SU-DHL-6 (cell line): ENCODE data around the gene ARHGAP26.

Source experiments
- H2AFZ ChIP-seq: fragments of 200-600 bp; sonication (generic); 2 replicates; pipeline ENCODE4 v1.6.1; 2014; ENCODE audit warnings: low read depth, mild to moderate bottlenecking, moderate library complexity, mixed read lengths, antibody characterized with exemption, low read length; ENCODE audit not compliant: severe bottlenecking
- H3F3A ChIP-seq: fragments of 200-600 bp; shearing (Covaris generic); 2 replicates; pipeline ENCODE4 v1.6.0; 2016; ENCODE audit warnings: antibody characterized with exemption, mild to moderate bottlenecking; ENCODE audit not compliant: insufficient read depth
- H3K27ac ChIP-seq: fragments of 200-600 bp; sonication (generic); 2 replicates; pipeline ENCODE4 v1.5.1; 2016; ENCODE audit warnings: low read depth, mild to moderate bottlenecking, low read length, moderate library complexity, mixed read lengths
- H3K27me3 ChIP-seq: fragments of 200-600 bp; sonication (generic), shearing (Covaris generic); 2 replicates; pipeline ENCODE4 v1.6.0; 2014; ENCODE audit warnings: mild to moderate bottlenecking, low read length
- H3K36me3 ChIP-seq: fragments of 200-600 bp; sonication (generic); 2 replicates; pipeline ENCODE4 v1.6.1; 2014; ENCODE audit warnings: mild to moderate bottlenecking, low read length, mixed read lengths
- H3K4me2 ChIP-seq: fragments of 300-600, 200-600 bp; shearing (Covaris generic), sonication (generic); 2 replicates; pipeline ENCODE4 v1.6.0; 2014; ENCODE audit warnings: low read length, low read depth, mild to moderate bottlenecking; ENCODE audit not compliant: poor library complexity, severe bottlenecking
- H3K4me3 ChIP-seq: fragments of 200-600 bp; sonication (generic); 2 replicates; pipeline ENCODE4 v1.5.1; 2014; ENCODE audit warnings: antibody characterized with exemption, low read length, mild to moderate bottlenecking, mixed read lengths; ENCODE audit not compliant: insufficient read depth, poor library complexity, severe bottlenecking
- H3K79me2 ChIP-seq: fragments of 200-600 bp; sonication (generic); 2 replicates; pipeline ENCODE4 v1.6.1; 2014; ENCODE audit warnings: mild to moderate bottlenecking, low read length, moderate library complexity; ENCODE audit not compliant: insufficient read depth
- H3K9ac ChIP-seq: fragments of 200-600 bp; sonication (generic); 2 replicates; pipeline ENCODE4 v1.7.0; 2014; ENCODE audit warnings: mild to moderate bottlenecking, low read length
- H3K9me2 ChIP-seq: fragments of 200-600 bp; sonication (generic); replicated peaks from 2 replicates; pipeline ENCODE4 v1.6.1; 2014; ENCODE audit warnings: low read length; ENCODE audit not compliant: insufficient read depth
- H3K9me3 ChIP-seq: fragments of 200-600 bp; sonication (generic); 2 replicates; pipeline ENCODE4 v1.6.1; 2014; ENCODE audit warnings: low read length, mixed read lengths; ENCODE audit not compliant: insufficient read depth
- H4K20me1 ChIP-seq: fragments of 200-600 bp; sonication (generic); 2 replicates; pipeline ENCODE4 v1.6.1; 2014; ENCODE audit warnings: low read depth, mild to moderate bottlenecking, antibody characterized with exemption, low read length, moderate library complexity, mixed read lengths
- CTCF ChIP-seq: fragments of 200-600 bp; sonication (generic); IDR thresholded peaks from one replicate; pipeline ENCODE4 v1.5.1; 2017; ENCODE audit warnings: antibody characterized with exemption, mild to moderate bottlenecking, low read length, moderate library complexity; ENCODE audit not compliant: insufficient read depth, poor library complexity, severe bottlenecking
- EZH2phosphoT487 ChIP-seq: fragments of 200-600 bp; sonication (generic), shearing (Covaris generic); conservative IDR thresholded peaks from 2 replicates; pipeline ENCODE4 v1.6.1; 2018; ENCODE audit warnings: mild to moderate bottlenecking, antibody characterized with exemption, low read length, moderate library complexity, mixed read lengths

The ARHGAP26 gene

GRCh38 chr5:143073766-143074165 lies 303.6 kb downstream of the ARHGAP26 start:
- Histone ChIP-seq H3K4me3 (no peak overlapping the region), H3K9me3 (no peaks in the 10 kb centered on the region), H4K20me1 (no peaks in the 10 kb centered on the region), H3K9ac (no peak overlapping the region), H3K27me3 (no peaks in the 10 kb centered on the region), H3K36me3 (no peaks in the 10 kb centered on the region), H3K4me2 (no peak overlapping the region), H3K79me2 (no peaks in the 10 kb centered on the region), H2AFZ (no peak overlapping the region), H3K9me2 (no peaks in the 10 kb centered on the region), H3F3A (no peaks in the 10 kb centered on the region), H3K27ac (no peak overlapping the region)
- TF ChIP-seq CTCF (no peak), EZH2phosphoT487 (no peak)

- Histone ChIP-seq H3K4me3 (no peak overlapping the region), H3K79me2 (no peaks in the 10 kb centered on the region), H3K27ac (no peak overlapping the region), H3K9me3 (no peaks in the 10 kb centered on the region), H3K27me3 (no peaks in the 10 kb centered on the region), H3K4me2 (no peak overlapping the region), H4K20me1 (no peaks in the 10 kb centered on the region), H3K9ac (no peak overlapping the region), H2AFZ (no peak overlapping the region), H3F3A (no peaks in the 10 kb centered on the region), H3K36me3 (no peaks in the 10 kb centered on the region), H3K9me2 (no peaks in the 10 kb centered on the region)
- TF ChIP-seq CTCF (no peak), EZH2phosphoT487 (no peak)
These were observed 304.3 kb downstream of the ARHGAP26 start for GRCh38 chr5:143074414-143074996.

- Histone ChIP-seq H4K20me1 (no peaks in the 10 kb centered on the region), H3K4me2 (no peak overlapping the region), H3K27me3 (no peaks in the 10 kb centered on the region), H3K79me2 (no peaks in the 10 kb centered on the region), H3K4me3 (no peak overlapping the region), H3K9me3 (no peaks in the 10 kb centered on the region), H2AFZ (no peak overlapping the region), H3F3A (no peaks in the 10 kb centered on the region), H3K36me3 (no peaks in the 10 kb centered on the region), H3K9me2 (no peaks in the 10 kb centered on the region), H3K27ac (no peak overlapping the region), H3K9ac (no peak overlapping the region)
- TF ChIP-seq CTCF (no peak), EZH2phosphoT487 (no peak)
These were observed 306.2 kb downstream of the ARHGAP26 start for GRCh38 chr5:143076377-143076776.
